ENCODE results near the gene CCDC141.

DNA sequence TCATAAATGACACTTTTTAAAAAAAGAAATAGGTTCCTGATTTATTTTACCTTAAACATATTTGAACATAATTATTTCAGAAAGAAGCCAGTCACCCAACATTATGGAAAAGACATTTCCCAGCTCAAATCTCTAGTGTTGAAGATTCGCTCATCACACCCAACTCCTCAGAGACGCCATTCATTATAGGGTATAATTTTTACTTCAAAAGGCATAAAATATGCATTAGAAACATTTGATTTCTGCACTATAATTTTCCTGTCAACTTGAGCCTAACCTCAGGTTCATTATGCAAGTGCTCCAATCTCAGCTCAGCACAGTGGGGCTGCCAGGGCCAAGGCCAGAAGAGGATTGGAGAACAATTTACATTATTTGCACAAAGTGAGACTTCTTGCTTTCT, 183.9 kb downstream of the CCDC141 start:
- no peak for TF ChIP-seq POLR2A (IDR thresholded peaks at IDR 0.05; ENCODE audit: extremely low read depth, insufficient read length)
- TF ChIP-seq, protein P1, sequence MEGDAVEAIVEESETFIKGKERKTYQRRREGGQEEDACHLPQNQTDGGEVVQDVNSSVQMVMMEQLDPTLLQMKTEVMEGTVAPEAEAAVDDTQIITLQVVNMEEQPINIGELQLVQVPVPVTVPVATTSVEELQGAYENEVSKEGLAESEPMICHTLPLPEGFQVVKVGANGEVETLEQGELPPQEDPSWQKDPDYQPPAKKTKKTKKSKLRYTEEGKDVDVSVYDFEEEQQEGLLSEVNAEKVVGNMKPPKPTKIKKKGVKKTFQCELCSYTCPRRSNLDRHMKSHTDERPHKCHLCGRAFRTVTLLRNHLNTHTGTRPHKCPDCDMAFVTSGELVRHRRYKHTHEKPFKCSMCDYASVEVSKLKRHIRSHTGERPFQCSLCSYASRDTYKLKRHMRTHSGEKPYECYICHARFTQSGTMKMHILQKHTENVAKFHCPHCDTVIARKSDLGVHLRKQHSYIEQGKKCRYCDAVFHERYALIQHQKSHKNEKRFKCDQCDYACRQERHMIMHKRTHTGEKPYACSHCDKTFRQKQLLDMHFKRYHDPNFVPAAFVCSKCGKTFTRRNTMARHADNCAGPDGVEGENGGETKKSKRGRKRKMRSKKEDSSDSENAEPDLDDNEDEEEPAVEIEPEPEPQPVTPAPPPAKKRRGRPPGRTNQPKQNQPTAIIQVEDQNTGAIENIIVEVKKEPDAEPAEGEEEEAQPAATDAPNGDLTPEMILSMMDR (IDR thresholded peaks at IDR 0.05; ENCODE audit: low read depth, low read length): no peak
